Ishikawa (cell line): Measurements from ENCODE around the gene FCHSD2.

Experiments used
- CEBPB ChIP-seq: IDR thresholded peaks from 2 replicates; pipeline ENCODE4 v1.6.1; 2012
- CREB1 ChIP-seq: IDR thresholded peaks from 2 replicates; pipeline ENCODE4 v1.6.1; 2012; ENCODE audit warnings: low read depth
- EGR1 ChIP-seq: IDR thresholded peaks from 2 replicates; pipeline ENCODE4 v1.6.1; 2012
- EP300 ChIP-seq: IDR thresholded peaks from 2 replicates; pipeline ENCODE4 v1.6.1; 2012; ENCODE audit warnings: borderline replicate concordance
- FOXM1 ChIP-seq: IDR thresholded peaks from 2 replicates; pipeline ENCODE4 v1.6.1; 2012; ENCODE audit warnings: low read depth, borderline replicate concordance
- NFIC ChIP-seq: IDR thresholded peaks from 2 replicates; pipeline ENCODE4 v1.6.1; 2012
- RAD21 ChIP-seq: IDR thresholded peaks from 2 replicates; pipeline ENCODE4 v1.6.1; 2012; ENCODE audit warnings: low read depth
- TAF1 ChIP-seq: IDR thresholded peaks from 2 replicates; pipeline ENCODE4 v1.6.1; 2012; ENCODE audit warnings: low read depth, mild to moderate bottlenecking
- TCF12 ChIP-seq: IDR thresholded peaks from 2 replicates; pipeline ENCODE4 v1.6.1; 2012; ENCODE audit warnings: low read depth
- TEAD4 ChIP-seq: IDR thresholded peaks from 2 replicates; pipeline ENCODE4 v1.6.1; 2012
- USF1 ChIP-seq: IDR thresholded peaks from 2 replicates; pipeline ENCODE4 v1.6.1; 2012
- YY1 ChIP-seq: IDR thresholded peaks from 2 replicates; pipeline ENCODE4 v1.6.1; 2012; ENCODE audit warnings: low read depth
- ZBTB7A ChIP-seq: IDR thresholded peaks from 2 replicates; pipeline ENCODE4 v1.6.1; 2012; ENCODE audit warnings: low read depth
- TF ChIP-seq, protein P1 (sequence below): IDR thresholded peaks from 2 replicates; pipeline ENCODE4 v1.6.1; 2012
- TF ChIP-seq, protein P2 (sequence below): IDR thresholded peaks from 2 replicates; pipeline ENCODE4 v1.6.1; 2012; ENCODE audit warnings: low read depth, mild to moderate bottlenecking

The FCHSD2 gene

GRCh38 chr11:72842653-72843330 is 299.3 kb downstream of the FCHSD2 start:
- TF ChIP-seq, protein P1, sequence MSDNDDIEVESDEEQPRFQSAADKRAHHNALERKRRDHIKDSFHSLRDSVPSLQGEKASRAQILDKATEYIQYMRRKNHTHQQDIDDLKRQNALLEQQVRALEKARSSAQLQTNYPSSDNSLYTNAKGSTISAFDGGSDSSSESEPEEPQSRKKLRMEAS, result no peak
- TF ChIP-seq ZBTB7A (no peak), TCF12 (no peak), NFIC (no peak), CREB1 (no peak), FOXM1 (no peak), TEAD4 (no peak), USF1 (no peak), TAF1 (no peak), RAD21 (no peak), YY1 (no peak), EP300 (no peak), EGR1 (no peak)
- TF ChIP-seq, protein P2, sequence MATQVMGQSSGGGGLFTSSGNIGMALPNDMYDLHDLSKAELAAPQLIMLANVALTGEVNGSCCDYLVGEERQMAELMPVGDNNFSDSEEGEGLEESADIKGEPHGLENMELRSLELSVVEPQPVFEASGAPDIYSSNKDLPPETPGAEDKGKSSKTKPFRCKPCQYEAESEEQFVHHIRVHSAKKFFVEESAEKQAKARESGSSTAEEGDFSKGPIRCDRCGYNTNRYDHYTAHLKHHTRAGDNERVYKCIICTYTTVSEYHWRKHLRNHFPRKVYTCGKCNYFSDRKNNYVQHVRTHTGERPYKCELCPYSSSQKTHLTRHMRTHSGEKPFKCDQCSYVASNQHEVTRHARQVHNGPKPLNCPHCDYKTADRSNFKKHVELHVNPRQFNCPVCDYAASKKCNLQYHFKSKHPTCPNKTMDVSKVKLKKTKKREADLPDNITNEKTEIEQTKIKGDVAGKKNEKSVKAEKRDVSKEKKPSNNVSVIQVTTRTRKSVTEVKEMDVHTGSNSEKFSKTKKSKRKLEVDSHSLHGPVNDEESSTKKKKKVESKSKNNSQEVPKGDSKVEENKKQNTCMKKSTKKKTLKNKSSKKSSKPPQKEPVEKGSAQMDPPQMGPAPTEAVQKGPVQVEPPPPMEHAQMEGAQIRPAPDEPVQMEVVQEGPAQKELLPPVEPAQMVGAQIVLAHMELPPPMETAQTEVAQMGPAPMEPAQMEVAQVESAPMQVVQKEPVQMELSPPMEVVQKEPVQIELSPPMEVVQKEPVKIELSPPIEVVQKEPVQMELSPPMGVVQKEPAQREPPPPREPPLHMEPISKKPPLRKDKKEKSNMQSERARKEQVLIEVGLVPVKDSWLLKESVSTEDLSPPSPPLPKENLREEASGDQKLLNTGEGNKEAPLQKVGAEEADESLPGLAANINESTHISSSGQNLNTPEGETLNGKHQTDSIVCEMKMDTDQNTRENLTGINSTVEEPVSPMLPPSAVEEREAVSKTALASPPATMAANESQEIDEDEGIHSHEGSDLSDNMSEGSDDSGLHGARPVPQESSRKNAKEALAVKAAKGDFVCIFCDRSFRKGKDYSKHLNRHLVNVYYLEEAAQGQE, result no peak

DNA sequence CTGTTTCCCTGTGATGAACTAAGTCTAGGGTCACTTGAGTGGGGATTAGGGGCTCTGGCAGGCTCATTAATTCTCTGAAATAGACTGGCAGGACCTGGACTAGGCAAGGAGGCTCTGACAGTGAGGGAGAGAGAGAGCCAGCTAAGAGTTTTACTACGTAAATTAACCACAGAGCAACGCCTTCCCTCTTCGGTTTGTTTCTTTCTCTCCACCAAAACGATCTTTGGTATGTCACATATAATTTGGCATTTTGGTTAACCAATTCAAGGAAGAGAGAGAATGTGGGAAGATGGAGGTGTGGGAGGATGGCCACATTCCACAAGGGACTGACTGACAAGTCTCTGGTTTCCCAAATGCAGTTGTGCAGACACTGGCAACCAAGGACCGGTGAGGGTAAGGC is 300.0 kb downstream of the FCHSD2 start:
- TF ChIP-seq, protein P1, result no peak
- TF ChIP-seq TAF1 (no peak), CREB1 (no peak), RAD21 (no peak), EGR1 (no peak), TEAD4 (no peak), USF1 (no peak), CEBPB (no peak), YY1 (no peak), NFIC (no peak), ZBTB7A (no peak), EP300 (no peak), TCF12 (no peak), FOXM1 (no peak)
- TF ChIP-seq, protein P2, result no peak

DNA sequence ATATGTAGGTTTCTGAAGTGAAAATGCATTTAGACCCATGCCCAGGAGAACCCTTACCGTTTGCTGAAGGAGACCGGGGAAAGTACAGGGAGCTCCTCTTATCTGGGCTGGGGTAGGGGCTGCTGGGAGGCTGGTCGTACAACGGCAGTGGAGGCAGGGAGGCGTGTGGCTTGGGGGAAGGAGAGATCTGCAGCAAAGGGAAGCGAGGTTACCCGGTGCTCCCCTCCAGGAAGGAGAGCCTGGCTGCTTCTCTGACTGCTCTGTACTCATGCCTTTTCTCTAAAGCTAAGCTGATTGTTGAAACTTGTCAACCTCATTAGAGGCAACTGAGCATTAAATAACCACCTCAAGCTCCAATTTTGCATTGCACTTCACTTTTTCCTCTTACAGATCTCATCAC is 300.7 kb downstream of the FCHSD2 start:
- TF ChIP-seq NFIC (no peak), YY1 (no peak), FOXM1 (no peak), CREB1 (no peak), TCF12 (no peak), TAF1 (no peak)
- TF ChIP-seq, protein P2, result no peak

DNA sequence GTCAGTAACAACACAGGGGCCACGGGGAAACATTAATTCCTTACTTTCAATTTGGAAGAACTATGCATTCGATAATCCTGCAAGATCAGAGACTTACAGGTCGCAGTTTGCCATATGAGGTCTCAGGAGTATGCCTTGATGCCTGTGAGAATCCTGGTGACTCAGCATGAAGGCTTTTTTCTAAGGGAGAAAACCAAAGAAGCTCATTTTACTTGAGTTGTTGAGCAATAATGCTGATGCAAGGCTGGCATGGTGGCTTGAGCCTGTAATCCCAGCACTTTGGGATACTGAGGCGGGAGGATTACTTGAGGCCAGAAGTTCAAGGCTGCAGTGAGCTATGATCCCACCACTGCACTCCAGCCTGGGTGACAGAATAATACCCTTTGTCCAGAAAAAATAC is 301.3 kb downstream of the FCHSD2 start:
- TF ChIP-seq CEBPB (0 out of 2 replicates have a peak, but pooled peaks have one; percentile 36), TCF12 (no peak)
